ENCODE results near the gene TMTC1. TPM values are rescaled to one million over a fixed set of nuclear protein-coding genes. Genes with fewer than 3 reads are reported as not detected.

Gene TMTC1
- polyA plus RNA-seq, 1 donor (not counting 4 experiments of a cell fraction or from before 2014, with no cell fraction given), result 3.7 TPM

DNA sequence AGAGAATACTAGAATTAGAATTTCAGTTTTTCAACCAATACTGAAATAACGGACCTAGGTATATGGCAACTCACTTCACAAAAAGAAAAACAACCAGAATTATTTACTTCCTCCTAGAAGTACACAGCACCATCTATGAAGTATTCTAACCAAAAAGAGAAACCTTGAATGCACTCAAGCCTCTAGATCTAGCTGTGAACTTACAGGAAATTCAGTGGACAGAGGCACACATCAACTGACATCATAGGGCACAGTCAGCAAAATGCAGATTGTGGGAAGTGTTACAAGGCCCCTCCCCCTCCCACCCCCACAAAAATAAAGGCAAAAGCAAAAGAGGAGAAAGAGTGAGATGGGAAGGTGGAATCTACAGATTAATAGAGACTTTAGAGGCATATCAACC is 102.4 kb downstream of the TMTC1 start:
- no peaks in the 10 kb centered on the region for H3K9me3 ChIP-seq (ENCODE audit: control insufficient read depth, low read depth, low read length)
- no peak for FAIRE-seq
- dilution Hi-C loops (cut with MboI; ENCODE audit: extremely low pct_ligation_motif_present, low sequenced_read_pairs), result no loop called here
- no peaks in the 10 kb centered on the region for H4K20me1 ChIP-seq (ENCODE audit: control insufficient read depth, extremely low read depth, insufficient read depth, low read length)
- H3K36me3 ChIP-seq (ENCODE audit: control insufficient read depth in 2 of 2, extremely low read depth in 1 of 2, insufficient read depth in 2 of 2, low read length in 2 of 2), result no peaks in the 10 kb centered on the region
- DNase-seq (ENCODE audit: low read depth, low spot score), result no peak
- no peak overlapping the region for H3K4me3 ChIP-seq (ENCODE audit: control insufficient read depth in 2 of 3, extremely low read depth in 1 of 3, insufficient read depth in 2 of 3, low read depth in 1 of 3, low read length in 3 of 3)
- H3K27me3 ChIP-seq (ENCODE audit: control insufficient read depth, extremely low read depth, insufficient read depth, low read length), result no peaks in the 10 kb centered on the region
- no peak overlapping the region for H2AFZ ChIP-seq (ENCODE audit: control insufficient read depth, low read length)
- H3K9ac ChIP-seq (ENCODE audit: control insufficient read depth, extremely low read depth, insufficient read depth, low read length), result no peak overlapping the region
- H3K4me2 ChIP-seq (ENCODE audit: control insufficient read depth, extremely low read depth, insufficient read depth, low read depth, low read length), result no peak overlapping the region
- H3K79me2 ChIP-seq (ENCODE audit: control insufficient read depth, insufficient read depth, low read length), result no peaks in the 10 kb centered on the region
- TF ChIP-seq, protein P1, sequence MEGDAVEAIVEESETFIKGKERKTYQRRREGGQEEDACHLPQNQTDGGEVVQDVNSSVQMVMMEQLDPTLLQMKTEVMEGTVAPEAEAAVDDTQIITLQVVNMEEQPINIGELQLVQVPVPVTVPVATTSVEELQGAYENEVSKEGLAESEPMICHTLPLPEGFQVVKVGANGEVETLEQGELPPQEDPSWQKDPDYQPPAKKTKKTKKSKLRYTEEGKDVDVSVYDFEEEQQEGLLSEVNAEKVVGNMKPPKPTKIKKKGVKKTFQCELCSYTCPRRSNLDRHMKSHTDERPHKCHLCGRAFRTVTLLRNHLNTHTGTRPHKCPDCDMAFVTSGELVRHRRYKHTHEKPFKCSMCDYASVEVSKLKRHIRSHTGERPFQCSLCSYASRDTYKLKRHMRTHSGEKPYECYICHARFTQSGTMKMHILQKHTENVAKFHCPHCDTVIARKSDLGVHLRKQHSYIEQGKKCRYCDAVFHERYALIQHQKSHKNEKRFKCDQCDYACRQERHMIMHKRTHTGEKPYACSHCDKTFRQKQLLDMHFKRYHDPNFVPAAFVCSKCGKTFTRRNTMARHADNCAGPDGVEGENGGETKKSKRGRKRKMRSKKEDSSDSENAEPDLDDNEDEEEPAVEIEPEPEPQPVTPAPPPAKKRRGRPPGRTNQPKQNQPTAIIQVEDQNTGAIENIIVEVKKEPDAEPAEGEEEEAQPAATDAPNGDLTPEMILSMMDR (optimal IDR thresholded peaks at IDR 0.05 in 1 of 3, IDR thresholded peaks at IDR 0.05 in 1 of 3, conservative IDR thresholded peaks at IDR 0.05 in 1 of 3; ENCODE audit: extremely low read depth in 1 of 3, insufficient read depth in 2 of 3, low read length in 3 of 3), result no peak
- TF ChIP-seq EZH2 (IDR thresholded peaks at IDR 0.05; ENCODE audit: low read length), result no peak
- no peaks in the 10 kb centered on the region for H3K4me1 ChIP-seq (ENCODE audit: control insufficient read depth, extremely low read depth, insufficient read depth, low read length)
- H3K9me1 ChIP-seq (ENCODE audit: control insufficient read depth, extremely low read depth, insufficient read depth, low read length), result no peaks in the 10 kb centered on the region
- H3K27ac ChIP-seq (ENCODE audit: control insufficient read depth, insufficient read depth, low read length), result no peak overlapping the region

DNA sequence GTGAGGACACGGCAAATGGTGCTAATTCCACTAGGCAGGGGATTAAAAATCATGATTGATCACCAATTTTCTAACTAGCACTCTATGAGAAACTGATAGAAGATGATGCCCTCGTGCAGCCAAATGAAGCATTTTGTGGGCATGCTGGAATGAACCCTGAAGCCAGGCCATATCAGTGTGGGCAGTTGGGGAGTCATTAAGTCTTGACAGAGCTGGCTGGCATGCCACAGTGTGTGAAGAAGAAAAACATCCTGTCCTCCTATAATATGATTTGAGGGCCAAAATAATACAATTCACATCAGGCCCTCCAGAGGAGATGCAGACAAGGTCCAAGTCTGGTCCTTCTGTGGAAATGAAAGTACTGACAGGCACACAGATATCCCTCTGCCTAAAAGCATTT is 107.1 kb downstream of the TMTC1 start:
- Histone ChIP-seq H3K27ac (ENCODE audit: control insufficient read depth, insufficient read depth, low read length) (no peak overlapping the region), H3K4me1 (ENCODE audit: control insufficient read depth, extremely low read depth, insufficient read depth, low read length) (no peaks in the 10 kb centered on the region), H3K4me2 (ENCODE audit: control insufficient read depth, extremely low read depth, insufficient read depth, low read depth, low read length) (no peak overlapping the region), H3K9ac (ENCODE audit: control insufficient read depth, extremely low read depth, insufficient read depth, low read length) (no peak overlapping the region), H3K9me3 (ENCODE audit: control insufficient read depth, low read depth, low read length) (no peaks in the 10 kb centered on the region), H3K36me3 (ENCODE audit: control insufficient read depth in 2 of 2, extremely low read depth in 1 of 2, insufficient read depth in 2 of 2, low read length in 2 of 2) (no peaks in the 10 kb centered on the region), H3K27me3 (ENCODE audit: control insufficient read depth, extremely low read depth, insufficient read depth, low read length) (no peaks in the 10 kb centered on the region), H4K20me1 (ENCODE audit: control insufficient read depth, extremely low read depth, insufficient read depth, low read length) (no peaks in the 10 kb centered on the region), H3K9me1 (ENCODE audit: control insufficient read depth, extremely low read depth, insufficient read depth, low read length) (no peaks in the 10 kb centered on the region), H2AFZ (ENCODE audit: control insufficient read depth, low read length) (no peak overlapping the region), H3K79me2 (ENCODE audit: control insufficient read depth, insufficient read depth, low read length) (no peaks in the 10 kb centered on the region), H3K4me3 (ENCODE audit: control insufficient read depth in 2 of 3, extremely low read depth in 1 of 3, insufficient read depth in 2 of 3, low read depth in 1 of 3, low read length in 3 of 3) (no peak overlapping the region)
- dilution Hi-C loops (cut with MboI; ENCODE audit: extremely low pct_ligation_motif_present, low sequenced_read_pairs), result no loop called here
- DNase-seq (ENCODE audit: low read depth, low spot score), result no peak
- TF ChIP-seq, protein P1 (optimal IDR thresholded peaks at IDR 0.05 in 1 of 3, IDR thresholded peaks at IDR 0.05 in 1 of 3, conservative IDR thresholded peaks at IDR 0.05 in 1 of 3; ENCODE audit: extremely low read depth in 1 of 3, insufficient read depth in 2 of 3, low read length in 3 of 3), result no peak
- TF ChIP-seq EZH2 (IDR thresholded peaks at IDR 0.05; ENCODE audit: low read length), result no peak
- FAIRE-seq, result no peak
